Measurements from ENCODE around the gene SCT. TPM values are rescaled to one million over a fixed set of nuclear protein-coding genes. Genes with fewer than 3 reads are reported as not detected.

SCT gene
- total RNA-seq, 4 donors from 2014 or later = 12.6 TPM; not detected in 3

GRCh38 chr11:619628-620050, 7.3 kb downstream of the SCT start:
- Histone ChIP-seq H3K27ac (no peak overlapping the region), H3K4me1 (peaks cover 0 to 28% (median 9%) of the 10 kb centered on the region in 4 donors), H3K27me3 (no peaks in the 10 kb centered on the region), H3K36me3 (peaks cover 0 to 34% (median 0%) of the 10 kb centered on the region in 3 donors), H3K9me3 (no peaks in the 10 kb centered on the region), H3K4me3 (no peak overlapping the region)
- DNase-seq = no peak
- no peak for TF ChIP-seq POLR2A (IDR thresholded peaks at IDR 0.05)
- no peak for TF ChIP-seq CTCF (IDR thresholded peaks at IDR 0.05)

DNA sequence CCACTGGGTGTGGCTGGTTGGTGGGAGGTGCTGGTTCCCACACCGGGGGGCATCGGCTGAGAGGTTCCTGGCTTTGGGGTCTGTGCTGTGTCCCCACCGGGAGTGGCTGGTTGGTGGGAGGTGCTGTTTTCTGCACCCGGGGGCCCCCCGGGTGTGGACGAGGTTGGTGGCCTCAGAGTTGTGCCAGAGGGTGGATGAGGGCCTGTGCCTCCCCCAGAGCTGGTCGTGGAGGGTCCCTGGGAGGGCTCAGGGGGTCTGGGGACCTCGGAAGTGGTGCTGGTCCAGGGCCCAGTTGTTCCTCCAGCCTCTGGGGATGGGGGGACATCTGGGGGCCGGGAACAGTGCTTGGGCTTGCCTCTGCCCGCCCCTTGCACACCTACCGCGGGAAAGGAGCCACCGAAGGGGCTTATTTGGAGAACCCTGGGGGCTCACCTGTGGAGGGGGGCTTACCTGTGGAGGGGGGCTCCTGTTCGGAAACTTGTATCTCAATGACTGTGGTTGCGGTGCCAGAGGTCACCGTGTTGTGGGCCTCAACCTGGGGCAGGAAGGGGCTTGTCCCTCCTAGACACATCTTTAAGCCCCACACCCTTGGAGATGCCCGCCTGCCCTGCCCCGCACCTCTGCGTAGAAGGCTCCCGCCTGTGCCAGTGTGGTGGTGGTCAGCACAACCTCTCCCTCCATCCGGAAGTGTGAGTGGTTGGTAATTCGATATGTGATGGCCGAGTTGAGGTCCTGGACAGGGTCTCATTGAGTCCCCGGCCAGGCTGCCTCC, 7.9 kb downstream of the SCT start:
- Histone ChIP-seq H3K9me3 (no peaks in the 10 kb centered on the region), H3K36me3 (peaks cover 0 to 34% (median 0%) of the 10 kb centered on the region in 3 donors), H3K27me3 (no peaks in the 10 kb centered on the region), H3K4me1 (peaks cover under 1 to 34% (median 15%) of the 10 kb centered on the region in 4 donors), H3K27ac (no peak overlapping the region), H3K4me3 (no peak overlapping the region)
- TF ChIP-seq POLR2A (IDR thresholded peaks at IDR 0.05) = no peak
- no peak for TF ChIP-seq CTCF (IDR thresholded peaks at IDR 0.05)
- DNase-seq = no peak

DNA sequence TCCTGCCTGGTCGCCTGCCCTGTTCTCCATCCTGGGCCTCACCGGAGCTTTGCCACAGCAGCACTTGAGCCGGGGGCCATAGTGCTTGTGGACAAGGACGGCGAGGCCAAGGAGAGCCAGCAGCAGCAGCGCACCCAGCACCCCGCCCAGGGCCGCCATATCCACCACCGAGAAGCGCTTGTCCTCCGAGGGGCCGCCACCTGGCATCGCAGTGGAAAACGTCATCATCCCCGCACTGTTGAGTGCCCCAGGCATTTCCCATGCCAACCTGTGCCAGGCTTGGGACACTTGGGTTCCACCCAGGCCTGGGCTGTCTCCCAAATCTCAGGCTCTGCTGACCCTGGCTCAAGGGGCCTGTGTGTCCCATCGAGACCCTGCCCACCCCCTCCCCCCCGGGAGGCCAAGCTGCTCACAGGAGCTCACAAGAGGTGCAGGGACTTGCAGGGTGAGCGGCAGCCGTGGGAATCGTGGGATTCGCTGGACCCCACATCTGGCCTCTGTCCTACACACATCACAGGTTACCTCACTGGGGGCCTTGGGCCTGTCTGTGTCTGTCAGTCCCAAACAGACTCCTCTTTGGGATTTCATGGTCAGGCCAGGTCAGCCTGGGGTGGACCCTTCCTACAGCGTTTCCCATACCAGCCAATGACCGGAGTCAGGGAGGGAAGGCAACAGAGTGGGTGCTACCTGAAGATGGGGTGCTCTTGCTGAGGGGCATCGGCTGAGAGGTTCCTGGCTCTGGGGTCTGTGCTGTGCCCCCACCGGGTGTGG, 8.9 kb downstream of the SCT start:
- no peaks in the 10 kb centered on the region for H3K27me3 ChIP-seq
- H3K4me1 ChIP-seq = peaks cover 6 to 37% (median 21%) of the 10 kb centered on the region in 4 donors
- no peaks in the 10 kb centered on the region for H3K9me3 ChIP-seq
- no peak for DNase-seq
- peaks cover 0 to 31% (median 0%) of the 10 kb centered on the region in 3 donors for H3K36me3 ChIP-seq
- no peak overlapping the region for H3K27ac ChIP-seq
- TF ChIP-seq CTCF (IDR thresholded peaks at IDR 0.05) (no peak), POLR2A (IDR thresholded peaks at IDR 0.05) (no peak)
- H3K4me3 ChIP-seq = no peak overlapping the region

DNA sequence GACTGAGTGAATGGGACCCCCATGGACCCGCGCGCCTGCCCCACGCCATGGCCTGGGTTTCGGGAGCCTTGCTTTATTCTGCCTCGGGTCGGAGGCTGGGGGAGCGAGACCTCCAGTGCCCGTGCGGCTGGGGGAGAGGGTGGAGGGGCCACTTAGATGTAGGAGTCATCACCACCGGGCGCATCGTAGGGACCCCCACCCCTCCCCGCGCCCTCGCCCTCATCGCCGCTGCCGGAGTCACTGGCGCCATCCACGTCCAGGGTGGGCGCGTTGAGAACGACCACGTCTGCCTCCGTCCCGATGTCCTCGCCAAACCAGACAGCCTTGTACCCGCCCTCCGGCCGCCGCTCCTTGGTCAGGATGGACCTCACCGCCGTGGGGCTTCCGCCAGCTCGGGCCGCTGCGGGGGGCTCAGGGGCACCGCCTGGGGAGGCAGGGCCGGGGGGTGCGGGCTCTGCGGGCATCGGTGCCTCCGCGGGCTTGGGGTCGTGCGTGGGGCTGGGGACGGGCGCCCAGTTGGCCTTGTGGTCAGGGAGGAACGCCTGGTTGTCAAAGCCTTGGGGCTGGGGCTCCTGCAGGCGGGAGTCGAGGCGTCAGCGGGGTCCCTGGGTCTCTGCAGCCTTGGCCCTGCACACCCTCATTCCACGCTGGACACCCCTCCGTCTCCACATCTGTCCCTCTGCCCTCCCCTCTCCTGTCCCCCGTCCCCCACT, 9.6 kb downstream of the SCT start:
- Histone ChIP-seq H3K4me3 (no peak overlapping the region), H3K27ac (no peak overlapping the region), H3K4me1 (peaks cover 8 to 44% (median 23%) of the 10 kb centered on the region in 4 donors), H3K9me3 (no peaks in the 10 kb centered on the region), H3K36me3 (peaks cover 0 to 37% (median 0%) of the 10 kb centered on the region in 3 donors), H3K27me3 (no peaks in the 10 kb centered on the region)
- TF ChIP-seq POLR2A (IDR thresholded peaks at IDR 0.05) (no peak), CTCF (IDR thresholded peaks at IDR 0.05) (no peak)
- no peak for DNase-seq

Data from Peyer's patch (tissue), 4 donors.